KBM-7 (cell line): Measurements from ENCODE around the gene ITGA2.
A peak's percentile ranks its signal among the peaks of the same experiment; 100 is the strongest.

Experiments
- DNase-seq: peaks from one replicate; pipeline ENCODE4 v3.0.0-alpha.2; 2015
- in situ Hi-C: fragments of 300-500 bp; cut with MboI; formaldehyde crosslinking; loops from 2 replicates; pipeline ENCODE4 v1.14.3; 2020; ENCODE audit warnings: low sequenced_read_pairs, low pct_unique_long_range_greater_than_20kb, mixed read lengths

ITGA2 gene

GRCh38 chr5:53010814-53011213 is 21.7 kb downstream of the ITGA2 start:
- no peak for DNase-seq
- in situ Hi-C loops, result no loop called here

GRCh38 chr5:53011233-53011632 is 22.1 kb downstream of the ITGA2 start:
- in situ Hi-C loops, result no loop called here

GRCh38 chr5:53013857-53014256 is 24.7 kb downstream of the ITGA2 start:
- in situ Hi-C loops, result no loop called here
- no peak for DNase-seq

More at GRCh38 chr5:53011233-53011632, 22.1 kb downstream of the ITGA2 start:
- no peak for DNase-seq

GRCh38 chr5:53017383-53017782 is 28.2 kb downstream of the ITGA2 start:
- in situ Hi-C loops, result no loop called here
- no peak for DNase-seq

GRCh38 chr5:53017794-53018391 is 28.7 kb downstream of the ITGA2 start:
- in situ Hi-C loops, result no loop called here
- no peak for DNase-seq

GRCh38 chr5:53019320-53019719 is 30.2 kb downstream of the ITGA2 start:
- no peak for DNase-seq
- in situ Hi-C loops, result no loop called here

GRCh38 chr5:53022930-53023511 is 33.9 kb downstream of the ITGA2 start:
- in situ Hi-C loops, result no loop called here
- DNase-seq, result no peak

GRCh38 chr5:53023969-53024368 is 34.8 kb downstream of the ITGA2 start:
- in situ Hi-C loops, result no loop called here
- no peak for DNase-seq

GRCh38 chr5:53024535-53024934 is 35.4 kb downstream of the ITGA2 start:
- DNase-seq, result no peak
- in situ Hi-C loops, result no loop called here

- in situ Hi-C loops, result no loop called here
- DNase-seq, result no peak
Measured at GRCh38 chr5:53025487-53025886, 36.3 kb downstream of the ITGA2 start.

GRCh38 chr5:53027913-53028312 is 38.8 kb downstream of the ITGA2 start:
- no peak for DNase-seq
- in situ Hi-C loops, result no loop called here

GRCh38 chr5:53029608-53030007 is 40.5 kb downstream of the ITGA2 start:
- in situ Hi-C loops, result no loop called here
- no peak for DNase-seq

GRCh38 chr5:53030893-53031292 is 41.7 kb downstream of the ITGA2 start:
- in situ Hi-C loops, result no loop called here
- no peak for DNase-seq

GRCh38 chr5:53031695-53032096 is 42.5 kb downstream of the ITGA2 start:
- in situ Hi-C loops, result no loop called here

GRCh38 chr5:53032188-53032587 is 43.0 kb downstream of the ITGA2 start:
- in situ Hi-C loops, result no loop called here
- DNase-seq, result no peak

More at GRCh38 chr5:53031695-53032096, 42.5 kb downstream of the ITGA2 start:
- peak; percentile 77 for DNase-seq

GRCh38 chr5:53034832-53035231 is 45.7 kb downstream of the ITGA2 start:
- DNase-seq, result no peak
- in situ Hi-C loops, result no loop called here

- peak; percentile 36 for DNase-seq
- in situ Hi-C loops, result no loop called here
Measured at GRCh38 chr5:53035868-53036381, 46.8 kb downstream of the ITGA2 start.

GRCh38 chr5:53037141-53037859 is 48.1 kb downstream of the ITGA2 start:
- no peak for DNase-seq
- in situ Hi-C loops, result no loop called here

- DNase-seq, result no peak
- in situ Hi-C loops, result no loop called here
Measured at GRCh38 chr5:53038196-53038847, 49.2 kb downstream of the ITGA2 start.

GRCh38 chr5:53039855-53040254 is 50.7 kb downstream of the ITGA2 start:
- no peak for DNase-seq
- in situ Hi-C loops, result no loop called here
